Pancreas (tissue), 10 donors: Measurements from ENCODE around the gene SMIM17. TPM values are rescaled to one million over a fixed set of nuclear protein-coding genes. Genes with fewer than 3 reads are reported as not detected.

Experiments
- ATAC-seq, 4 donors: fragments of 200-7000 bp; cut with Tn5 transposase; one replicate each; pipeline versions ENCODE4 v1.8.0 to v1.9.1; 2020; ENCODE audit warnings: mild to moderate bottlenecking in 4 of 4, moderate library complexity in 4 of 4
- DNase-seq, 6 donors: peaks; one replicate each; pipeline ENCODE4 v3.0.0-alpha.2; 2020
- FAIRE-seq: peaks from 2 replicates; lab custom pipeline; 2012; peaks lifted over from hg19 to GRCh38; lab: Jason Lieb, UNC
- H3K27ac ChIP-seq, 4 donors: fragments of 200-600 bp; sonication (generic); 1 replicate in 3 of 4; 2 replicates in 1 of 4; pipeline versions ENCODE4 v1.5.0 to v1.8.0; 2020
- H3K27me3 ChIP-seq, 4 donors: fragments of 200-600 bp; one replicate each; pipeline ENCODE4 v1.8.0; 2021
- H3K36me3 ChIP-seq, 3 donors: fragments of 200-600 bp; sonication (generic) in 1 of 3; one replicate each; pipeline versions ENCODE4 v1.5.0 to v1.8.0; 2020 to 2021
- H3K4me1 ChIP-seq, 3 donors: fragments of 200-600 bp; one replicate each; pipeline ENCODE4 v1.8.0; 2021
- H3K4me3 ChIP-seq, 4 donors: fragments of 200-600 bp; sonication (generic) in 2 of 4; one replicate each; pipeline versions ENCODE4 v1.5.0 to v1.8.0; 2020 to 2021
- H3K9me3 ChIP-seq, 4 donors: fragments of 200-600 bp; one replicate each; pipeline ENCODE4 v1.8.0; 2021
- CTCF ChIP-seq, 4 donors: fragments of 200-600 bp; sonication (generic) in 3 of 4; IDR thresholded peaks; one replicate each; pipeline versions ENCODE4 v1.5.0 to v1.8.0; 2021; ENCODE audit warnings: antibody characterized with exemption in 4 of 4
- WGBS, 2 donors: extraction: QIAGEN DNeasy Blood & Tissue Kit; methylation state at CpG; one replicate each; pipeline ENCODE4 v1.1.7; 2013; 5-methylcytosine and 5-hydroxymethylcytosine counted together
- intact Hi-C, 3 donors: fragments of 100-400 bp; cut with DNase I; formaldehyde crosslinking; loops; one replicate each; pipeline versions ENCODE4 v1.11.1 to v1.14.2; 2022
- polyA plus RNA-seq, 2 donors: library from polyadenylated mRNA; stranded (reverse); fragments of 200-250 nt; gene quantifications; one replicate each; pipeline ENCODE4 v1.2.3, GENCODE V29; 2013
- total RNA-seq, 6 donors: library from RNA; stranded (reverse); fragmentation: NEBNext Ultra II Directional in 4 of 6; extraction: Animal tissue kit (Norgen Biotek cat#: 25700) in 4 of 6; gene quantifications; one replicate each; pipeline versions ENCODE4 v1.2.1 to v1.2.4, GENCODE V29; 2021 to 2023
- donor health status: healthy with polysubstance abuse.
- donor health status: DM: no; HTN: no; CAD: no; lungs with moderate emphysema.
- donor health status: DM: no; HTN: no; CAD: no.
- donor health status: control.
- donor health status: control.
- donor health status: Bipolar disorder and iron deficiency.
- donor health status: DM: yes; HTN: yes; CAD: no.
- donor health status: DM: no; HTN: no; CAD: no.
- donor health status: DM: no; HTN: no; CAD: no.
- donor health status: DM: yes; HTN: yes; CAD: no.

Gene SMIM17
- total and polyA plus RNA-seq, 8 donors, result 0.09 to 0.24 (median 0.18) TPM; not detected in 4

DNA sequence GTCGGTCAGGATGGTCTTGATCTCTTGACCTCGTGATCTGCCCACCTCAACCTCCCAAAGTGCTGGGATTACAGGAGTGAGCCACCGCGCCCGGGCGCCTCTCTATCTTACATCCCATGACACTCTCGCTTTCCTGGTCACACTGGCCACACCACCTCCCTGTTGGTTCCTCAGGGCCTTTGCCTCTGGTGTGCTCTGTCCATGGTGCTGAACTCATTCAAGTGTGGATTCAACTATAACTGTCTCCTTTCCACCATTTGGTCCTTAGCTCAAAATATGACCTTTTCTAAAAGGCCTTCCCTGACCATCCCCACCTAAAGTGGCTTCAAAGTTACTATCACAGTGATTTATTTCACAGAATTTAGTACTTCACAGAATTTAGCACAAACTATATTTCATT, 3.7 kb upstream of the SMIM17 start:
- Histone ChIP-seq H3K27me3 (peaks cover 0 to 3% (median 0%) of the 10 kb centered on the region in 4 donors), H3K9me3 (no peaks in the 10 kb centered on the region), H3K4me1 (no peaks in the 10 kb centered on the region), H3K27ac (no peak overlapping the region), H3K4me3 (no peak overlapping the region), H3K36me3 (no peaks in the 10 kb centered on the region)
- FAIRE-seq (no peak), ATAC-seq (peak in 1 of 4 donors; percentile 41), DNase-seq (no peak)
- TF ChIP-seq CTCF (IDR thresholded peaks at IDR 0.05), result no peak
- intact Hi-C loops, result no loop called here
- WGBS, 2 donors, result 18 to 35% methylated on average over 7 of the region's 7 CpGs

DNA sequence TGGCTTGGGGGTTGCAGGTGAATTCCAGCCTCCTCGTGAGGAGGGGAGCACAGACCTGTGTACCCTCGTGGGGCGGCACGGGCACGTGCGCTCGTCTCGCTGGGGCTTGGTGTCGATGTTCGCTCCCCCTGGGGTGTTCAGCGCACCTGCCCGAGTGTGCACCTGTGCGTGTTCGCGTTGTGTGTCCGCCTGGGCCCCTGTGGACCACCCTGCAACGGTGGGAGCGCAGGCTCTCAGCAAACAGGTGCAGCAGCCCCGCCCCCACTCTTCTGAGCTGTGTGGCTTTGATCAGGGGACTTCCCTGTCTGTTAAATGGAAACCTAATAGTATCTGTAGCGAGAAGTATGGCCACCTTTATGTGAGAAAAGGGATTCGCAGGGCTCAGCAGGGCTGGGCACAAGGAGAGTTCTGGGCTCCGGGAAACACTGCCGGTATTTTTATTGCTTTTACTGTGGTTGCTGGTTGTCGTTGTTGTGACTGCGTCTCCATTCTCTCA, 549 bp downstream of the SMIM17 start:
- Histone ChIP-seq H3K9me3 (no peaks in the 10 kb centered on the region), H3K4me3 (no peak overlapping the region), H3K4me1 (no peaks in the 10 kb centered on the region), H3K27ac (no peak overlapping the region), H3K36me3 (no peaks in the 10 kb centered on the region), H3K27me3 (peaks cover 0 to 3% (median 0%) of the 10 kb centered on the region in 4 donors)
- WGBS, 2 donors, result 5 to 11% methylated on average over 25 of the region's 25 CpGs
- intact Hi-C loops, result no loop called here
- peak in 1 of 6 donors; percentile 40 for DNase-seq
- no peak for TF ChIP-seq CTCF (IDR thresholded peaks at IDR 0.05)
- no peak for FAIRE-seq
- no peak for ATAC-seq

DNA sequence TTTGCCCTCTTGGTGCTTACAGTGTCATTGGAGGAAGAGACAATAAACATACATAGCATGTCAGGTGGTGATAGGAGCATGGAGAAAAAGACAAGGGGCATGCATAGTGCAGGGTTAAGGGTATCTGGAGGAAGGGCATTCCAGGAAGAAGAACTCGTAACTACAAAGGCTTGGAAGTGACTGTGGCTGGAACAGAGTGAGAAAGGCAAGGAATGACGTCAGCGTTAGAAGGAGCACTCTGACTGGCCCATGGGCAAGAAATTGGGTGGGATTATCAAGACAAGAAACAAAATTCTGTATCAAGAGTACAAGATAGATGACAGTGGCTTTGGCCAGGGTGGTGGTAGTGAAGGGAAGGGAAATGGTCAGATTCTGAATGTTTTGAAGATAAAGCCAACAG, 11.2 kb downstream of the SMIM17 start:
- Histone ChIP-seq H3K27ac (no peak overlapping the region), H3K36me3 (no peaks in the 10 kb centered on the region), H3K27me3 (no peaks in the 10 kb centered on the region), H3K4me1 (no peaks in the 10 kb centered on the region), H3K9me3 (no peaks in the 10 kb centered on the region), H3K4me3 (no peak overlapping the region)
- intact Hi-C loops, result no loop called here
- DNase-seq (no peak), ATAC-seq (no peak), FAIRE-seq (no peak)
- WGBS, 2 donors, result 64 to 75% methylated on average over 3 of the region's 3 CpGs
- no peak for TF ChIP-seq CTCF (IDR thresholded peaks at IDR 0.05)

- no peak overlapping the region for H3K27ac ChIP-seq
- no peaks in the 10 kb centered on the region for H3K9me3 ChIP-seq
- WGBS, 2 donors, result 7 to 11% methylated on average over 32 of the region's 32 CpGs
- ATAC-seq, result peak; percentile 40 to 79 (median 55)
- H3K36me3 ChIP-seq, result no peaks in the 10 kb centered on the region
- intact Hi-C loops, result no loop called here
- H3K27me3 ChIP-seq, result no peaks in the 10 kb centered on the region
- FAIRE-seq, result no peak
- H3K4me3 ChIP-seq, result no peak overlapping the region
- no peaks in the 10 kb centered on the region for H3K4me1 ChIP-seq
- peak in 4 of 6 donors; percentile 15 to 70 (median 41) for DNase-seq
- TF ChIP-seq CTCF (IDR thresholded peaks at IDR 0.05), result no peak
Observed at GRCh38 chr19:56660381-56661107, 17.6 kb downstream of the SMIM17 start.

DNA sequence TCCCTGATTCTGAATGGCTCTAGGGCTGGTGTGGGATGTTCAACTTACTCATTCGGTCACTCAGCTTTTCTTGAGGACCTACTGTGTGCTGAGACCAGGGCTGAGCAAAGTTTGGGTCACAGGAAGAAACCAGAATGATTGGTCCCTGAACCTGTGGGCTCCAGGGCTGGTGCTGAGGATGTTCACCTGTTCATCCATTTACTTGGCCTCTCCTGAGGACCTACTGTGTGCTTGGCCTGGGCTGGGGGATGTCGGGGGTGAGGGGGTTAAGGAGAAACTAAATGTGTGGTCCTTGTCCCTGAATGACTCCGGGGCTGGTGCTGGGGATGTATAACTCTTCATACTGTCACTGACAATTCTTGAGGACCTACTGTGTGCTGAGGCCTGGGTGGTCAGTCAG, 18.3 kb downstream of the SMIM17 start:
- DNase-seq, result no peak
- no peak for ATAC-seq
- TF ChIP-seq CTCF (IDR thresholded peaks at IDR 0.05), result no peak
- Histone ChIP-seq H3K27me3 (no peaks in the 10 kb centered on the region), H3K27ac (no peak overlapping the region), H3K4me3 (no peak overlapping the region), H3K4me1 (no peaks in the 10 kb centered on the region), H3K36me3 (no peaks in the 10 kb centered on the region), H3K9me3 (no peaks in the 10 kb centered on the region)
- intact Hi-C loops, result no loop called here
- FAIRE-seq, result no peak
- WGBS, 2 donors, result 80 to 88% methylated on average over 3 of the region's 3 CpGs
